Measurements from ENCODE around the gene CRYAB. TPM values are rescaled to one million over a fixed set of nuclear protein-coding genes. Genes with fewer than 3 reads are reported as not detected.

CRYAB gene
- total RNA-seq, 3 donors from 2014 or later (not counting 1 experiment from before 2014, with no cell fraction given), result not detected

- H3K27ac Mint-ChIP-seq, result no peak overlapping the region
- no peaks in the 10 kb centered on the region for H3K9me3 ChIP-seq (ENCODE audit: control insufficient read depth, insufficient read depth, low read length)
- ATAC-seq (no peak), DNase-seq (no peak)
- no peaks in the 10 kb centered on the region for H3K9me3 Mint-ChIP-seq
- H3K4me3 ChIP-seq (ENCODE audit: low read length), result no peak overlapping the region
- peaks cover 5 to 18% of the 10 kb centered on the region in 2 donors for H3K4me1 Mint-ChIP-seq
- H3K27ac ChIP-seq (ENCODE audit: low read length), result no peak overlapping the region
- no peaks in the 10 kb centered on the region for H3K27me3 ChIP-seq (ENCODE audit: control insufficient read depth, insufficient read depth, low read length)
- peaks cover 15 to 24% of the 10 kb centered on the region in 2 donors for H3K27me3 Mint-ChIP-seq (ENCODE audit: low read depth in 2 of 2)
- intact Hi-C loops (cut with micrococcal nuclease), result no loop called here
- H3K36me3 Mint-ChIP-seq, result no peaks in the 10 kb centered on the region
- H3K36me3 ChIP-seq (ENCODE audit: control insufficient read depth, insufficient read depth, low read length), result no peaks in the 10 kb centered on the region
- H3K4me1 ChIP-seq (ENCODE audit: control insufficient read depth, insufficient read depth, low read length), result peaks cover 15% of the 10 kb centered on the region
- TF ChIP-seq CTCF (IDR thresholded peaks at IDR 0.05), result no peak
- H3K4me3 Mint-ChIP-seq, result no peak overlapping the region
These were observed 12.4 kb upstream of the CRYAB start for GRCh38 chr11:111923951-111924350.

- intact Hi-C loops (cut with micrococcal nuclease), result no loop called here
- Histone ChIP-seq H3K9me3 (ENCODE audit: control insufficient read depth, insufficient read depth, low read length) (no peaks in the 10 kb centered on the region), H3K4me3 (ENCODE audit: low read length) (no peak overlapping the region), H3K27me3 (ENCODE audit: control insufficient read depth, insufficient read depth, low read length) (no peaks in the 10 kb centered on the region), H3K27ac (ENCODE audit: low read length) (no peak overlapping the region), H3K36me3 (ENCODE audit: control insufficient read depth, insufficient read depth, low read length) (no peaks in the 10 kb centered on the region), H3K4me1 (ENCODE audit: control insufficient read depth, insufficient read depth, low read length) (peaks cover 15% of the 10 kb centered on the region)
- no peaks in the 10 kb centered on the region for H3K36me3 Mint-ChIP-seq
- ATAC-seq (no peak), DNase-seq (no peak)
- peaks cover 5 to 18% of the 10 kb centered on the region in 2 donors for H3K4me1 Mint-ChIP-seq
- peaks cover 15 to 24% of the 10 kb centered on the region in 2 donors for H3K27me3 Mint-ChIP-seq (ENCODE audit: low read depth in 2 of 2)
- 94% methylated on average over 5 of the region's 5 CpGs for WGBS (ENCODE audit: insufficient coverage)
- no peak overlapping the region for H3K4me3 Mint-ChIP-seq
- no peak for TF ChIP-seq CTCF (IDR thresholded peaks at IDR 0.05)
- H3K9me3 Mint-ChIP-seq, result no peaks in the 10 kb centered on the region
- H3K27ac Mint-ChIP-seq, result no peak overlapping the region
These were observed 11.8 kb upstream of the CRYAB start for GRCh38 chr11:111923351-111923788.

- no peak for TF ChIP-seq CTCF (IDR thresholded peaks at IDR 0.05)
- Histone ChIP-seq H3K4me1 (ENCODE audit: control insufficient read depth, insufficient read depth, low read length) (peaks cover 15% of the 10 kb centered on the region), H3K36me3 (ENCODE audit: control insufficient read depth, insufficient read depth, low read length) (no peaks in the 10 kb centered on the region), H3K4me3 (ENCODE audit: low read length) (no peak overlapping the region), H3K27me3 (ENCODE audit: control insufficient read depth, insufficient read depth, low read length) (no peaks in the 10 kb centered on the region), H3K27ac (ENCODE audit: low read length) (no peak overlapping the region), H3K9me3 (ENCODE audit: control insufficient read depth, insufficient read depth, low read length) (no peaks in the 10 kb centered on the region)
- no peak for DNase-seq
- ATAC-seq, result no peak
- intact Hi-C loops (cut with micrococcal nuclease), result no loop called here
- peaks cover 15 to 24% of the 10 kb centered on the region in 2 donors for H3K27me3 Mint-ChIP-seq (ENCODE audit: low read depth in 2 of 2)
- H3K36me3 Mint-ChIP-seq, result no peaks in the 10 kb centered on the region
- H3K27ac Mint-ChIP-seq, result no peak overlapping the region
- WGBS (ENCODE audit: insufficient coverage), result 20% methylated on average over 2 of the region's 2 CpGs
- H3K4me1 Mint-ChIP-seq, result peaks cover 5 to 18% of the 10 kb centered on the region in 2 donors
- H3K4me3 Mint-ChIP-seq, result no peak overlapping the region
- H3K9me3 Mint-ChIP-seq, result no peaks in the 10 kb centered on the region
These were observed 11.2 kb upstream of the CRYAB start for GRCh38 chr11:111922803-111923202.

GRCh38 chr11:111921541-111922230 lies 10.1 kb upstream of the CRYAB start:
- H3K4me3 Mint-ChIP-seq, result no peak overlapping the region
- peaks cover 5 to 10% of the 10 kb centered on the region in 2 donors for H3K4me1 Mint-ChIP-seq
- no peaks in the 10 kb centered on the region for H3K36me3 ChIP-seq (ENCODE audit: control insufficient read depth, insufficient read depth, low read length)
- H3K27ac ChIP-seq (ENCODE audit: low read length), result no peak overlapping the region
- no peak overlapping the region for H3K4me3 ChIP-seq (ENCODE audit: low read length)
- TF ChIP-seq CTCF (IDR thresholded peaks at IDR 0.05), result no peak
- no peak for ATAC-seq
- no peaks in the 10 kb centered on the region for H3K36me3 Mint-ChIP-seq
- H3K27me3 Mint-ChIP-seq (ENCODE audit: low read depth in 2 of 2), result peaks cover 21 to 30% of the 10 kb centered on the region in 2 donors
- no peak for DNase-seq
- intact Hi-C loops (cut with micrococcal nuclease), result no loop called here
- no peaks in the 10 kb centered on the region for H3K9me3 Mint-ChIP-seq
- peaks cover 8% of the 10 kb centered on the region for H3K4me1 ChIP-seq (ENCODE audit: control insufficient read depth, insufficient read depth, low read length)
- no peak overlapping the region for H3K27ac Mint-ChIP-seq
- 88% methylated on average over 7 of the region's 7 CpGs for WGBS (ENCODE audit: insufficient coverage)
- no peaks in the 10 kb centered on the region for H3K9me3 ChIP-seq (ENCODE audit: control insufficient read depth, insufficient read depth, low read length)
- no peaks in the 10 kb centered on the region for H3K27me3 ChIP-seq (ENCODE audit: control insufficient read depth, insufficient read depth, low read length)

Measured in natural killer cell (primary cell).